Measurements from ENCODE around the gene TRIM4. TPM values are rescaled to one million over a fixed set of nuclear protein-coding genes. Genes with fewer than 3 reads are reported as not detected.
A peak's percentile ranks its signal among the peaks of the same experiment; 100 is the strongest.
"Not testable (repeated sequence)": the region's sequence is repeated elsewhere in the genome, so short reads cannot be mapped to it uniquely, and the experiment has no call there.

TRIM4 gene, protein sequence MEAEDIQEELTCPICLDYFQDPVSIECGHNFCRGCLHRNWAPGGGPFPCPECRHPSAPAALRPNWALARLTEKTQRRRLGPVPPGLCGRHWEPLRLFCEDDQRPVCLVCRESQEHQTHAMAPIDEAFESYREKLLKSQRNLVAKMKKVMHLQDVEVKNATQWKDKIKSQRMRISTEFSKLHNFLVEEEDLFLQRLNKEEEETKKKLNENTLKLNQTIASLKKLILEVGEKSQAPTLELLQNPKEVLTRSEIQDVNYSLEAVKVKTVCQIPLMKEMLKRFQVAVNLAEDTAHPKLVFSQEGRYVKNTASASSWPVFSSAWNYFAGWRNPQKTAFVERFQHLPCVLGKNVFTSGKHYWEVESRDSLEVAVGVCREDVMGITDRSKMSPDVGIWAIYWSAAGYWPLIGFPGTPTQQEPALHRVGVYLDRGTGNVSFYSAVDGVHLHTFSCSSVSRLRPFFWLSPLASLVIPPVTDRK
- 10.4 TPM for polyA plus RNA-seq (2013, experiment 1 of 2)
- 9.4 TPM for polyA plus RNA-seq (2013, experiment 2 of 2)

GRCh38 chr7:99918959-99919813 lies at the start of gene TRIM4:
TSS of gene TRIM4 (minus strand) at chr7:99919530. CDS start at chr7:99919401, 129 bp downstream.
- Histone ChIP-seq H3K4me3 (ENCODE audit: low read length) (peak within 1 kb of the TSS; percentile 91), H3K36me3 (ENCODE audit: insufficient read depth, low read length) (peaks cover 21% of the 10 kb centered on the region), H3K9ac (ENCODE audit: low read depth, low read length) (peak within 1 kb of the TSS; percentile 86), H3K27me3 (ENCODE audit: insufficient read depth, low read length) (no peaks in the 10 kb centered on the region), H3K9me3 (ENCODE audit: insufficient read depth, low read depth, low read length) (peaks cover 18% of the 10 kb centered on the region; the same call in 1 of the 2 replicates), H3K4me1 (ENCODE audit: insufficient read depth, low read length) (no peaks in the 10 kb centered on the region), H3K27ac (ENCODE audit: low read depth, low read length) (peak within 1 kb of the TSS; percentile 77)
- WGBS: 2% methylated on average over 81 of the region's 81 CpGs

DNA sequence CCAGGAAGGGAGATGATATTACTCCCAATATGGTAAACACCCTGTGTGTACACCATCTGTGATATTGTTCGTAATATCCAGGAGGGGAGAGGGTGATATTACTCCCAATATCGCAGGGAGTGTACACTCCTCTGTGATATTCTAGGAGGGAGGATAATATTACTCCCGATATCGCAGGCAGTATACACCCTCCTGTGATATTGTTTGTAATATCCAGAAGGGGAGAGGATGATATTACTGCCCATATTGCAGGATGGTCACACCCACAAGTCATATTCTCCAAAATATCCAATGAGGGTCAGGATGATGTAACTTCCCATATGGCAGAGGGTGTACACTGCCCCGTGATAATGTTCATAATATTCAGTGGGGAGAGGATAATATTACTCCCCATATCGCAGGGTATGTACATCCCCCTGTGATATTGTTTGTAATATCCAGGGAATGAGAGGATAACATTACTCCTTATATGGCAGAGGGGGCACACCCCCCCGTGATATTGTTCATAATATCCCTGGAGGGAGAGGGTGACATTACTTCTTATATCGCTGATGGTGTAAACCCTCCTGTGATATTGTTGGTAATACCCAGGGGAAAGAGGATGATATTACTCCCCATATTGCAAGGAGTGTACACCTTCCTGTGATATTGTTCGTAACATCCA lies 39.4 kb upstream of the TRIM4 start:
- H3K4me3 ChIP-seq (ENCODE audit: low read length): no peak overlapping the region
- H3K27me3 ChIP-seq (ENCODE audit: insufficient read depth, low read length): peaks cover 26% of the 10 kb centered on the region
- H3K4me1 ChIP-seq (ENCODE audit: insufficient read depth, low read length): no peaks in the 10 kb centered on the region
- H3K36me3 ChIP-seq (ENCODE audit: insufficient read depth, low read length): no peaks in the 10 kb centered on the region
- WGBS: 92% methylated on average over 8 of the region's 9 CpGs
- no peak overlapping the region for H3K27ac ChIP-seq (ENCODE audit: low read depth, low read length)
- H3K9me3 ChIP-seq (ENCODE audit: insufficient read depth, low read depth, low read length): no peaks in the 10 kb centered on the region
- H3K9ac ChIP-seq (ENCODE audit: low read depth, low read length): no peak overlapping the region

- Histone ChIP-seq H3K36me3 (ENCODE audit: insufficient read depth, low read length) (no peaks in the 10 kb centered on the region), H3K9ac (ENCODE audit: low read depth, low read length) (no peak overlapping the region), H3K27me3 (ENCODE audit: insufficient read depth, low read length) (peaks cover 9% of the 10 kb centered on the region; the same call in 1 of the 2 replicates), H3K9me3 (ENCODE audit: insufficient read depth, low read depth, low read length) (peaks cover 9% of the 10 kb centered on the region), H3K4me1 (ENCODE audit: insufficient read depth, low read length) (no peaks in the 10 kb centered on the region), H3K4me3 (ENCODE audit: low read length) (no peak overlapping the region), H3K27ac (ENCODE audit: low read depth, low read length) (no peak overlapping the region)
- 87% methylated on average over 6 of the region's 6 CpGs for WGBS
Observed at GRCh38 chr7:99955247-99955646, 35.9 kb upstream of the TRIM4 start.

GRCh38 chr7:99954643-99955042 lies 35.3 kb upstream of the TRIM4 start:
- 91% methylated on average over 7 of the region's 7 CpGs for WGBS
- H3K27ac ChIP-seq (ENCODE audit: low read depth, low read length); H3K4me3 ChIP-seq (ENCODE audit: low read length); H3K4me1 ChIP-seq (ENCODE audit: insufficient read depth, low read length); H3K36me3 ChIP-seq (ENCODE audit: insufficient read depth, low read length); H3K27me3 ChIP-seq (ENCODE audit: insufficient read depth, low read length); H3K9ac ChIP-seq (ENCODE audit: low read depth, low read length): not testable (repeated sequence)
- peaks cover 14% of the 10 kb centered on the region for H3K9me3 ChIP-seq (ENCODE audit: insufficient read depth, low read depth, low read length)

GRCh38 chr7:99953649-99954048 lies 34.3 kb upstream of the TRIM4 start:
- Histone ChIP-seq H3K9ac (ENCODE audit: low read depth, low read length) (no peak overlapping the region), H3K9me3 (ENCODE audit: insufficient read depth, low read depth, low read length) (peaks cover 14% of the 10 kb centered on the region), H3K4me3 (ENCODE audit: low read length) (no peak overlapping the region), H3K27ac (ENCODE audit: low read depth, low read length) (no peak overlapping the region), H3K36me3 (ENCODE audit: insufficient read depth, low read length) (no peaks in the 10 kb centered on the region), H3K27me3 (ENCODE audit: insufficient read depth, low read length) (peaks cover 4% of the 10 kb centered on the region; the same call in 1 of the 2 replicates), H3K4me1 (ENCODE audit: insufficient read depth, low read length) (no peaks in the 10 kb centered on the region)
- WGBS: 91% methylated on average over 3 of the region's 3 CpGs

GRCh38 chr7:99952649-99953048 lies 33.3 kb upstream of the TRIM4 start:
- not testable (repeated sequence) for H3K9ac ChIP-seq (ENCODE audit: low read depth, low read length); H3K27ac ChIP-seq (ENCODE audit: low read depth, low read length); H3K27me3 ChIP-seq (ENCODE audit: insufficient read depth, low read length); H3K4me3 ChIP-seq (ENCODE audit: low read length); H3K4me1 ChIP-seq (ENCODE audit: insufficient read depth, low read length); H3K36me3 ChIP-seq (ENCODE audit: insufficient read depth, low read length)
- WGBS: 83% methylated on average over 1 of the region's 4 CpGs
- peaks cover 14% of the 10 kb centered on the region for H3K9me3 ChIP-seq (ENCODE audit: insufficient read depth, low read depth, low read length)

DNA sequence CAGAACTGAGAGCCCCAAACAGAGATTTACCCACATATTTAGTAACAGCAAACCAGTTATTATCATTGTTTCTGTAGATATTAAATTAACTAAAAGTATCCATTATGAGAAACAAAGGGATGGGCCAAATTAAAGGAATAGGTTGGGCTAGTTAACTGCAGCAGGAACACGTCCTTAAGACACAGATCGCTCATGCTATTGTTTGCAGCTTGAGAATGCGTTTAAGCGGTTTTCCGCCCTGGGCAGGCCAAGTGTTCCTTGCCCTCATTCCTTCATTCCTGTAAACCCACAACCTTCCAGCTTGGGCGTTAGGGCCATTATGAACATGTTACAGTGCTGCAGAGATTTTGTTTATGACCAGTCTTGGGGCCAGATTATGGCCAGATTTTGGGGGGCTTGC lies 31.5 kb upstream of the TRIM4 start:
- H3K4me3 ChIP-seq (ENCODE audit: low read length); H3K36me3 ChIP-seq (ENCODE audit: insufficient read depth, low read length); H3K27ac ChIP-seq (ENCODE audit: low read depth, low read length); H3K4me1 ChIP-seq (ENCODE audit: insufficient read depth, low read length); H3K9ac ChIP-seq (ENCODE audit: low read depth, low read length); H3K27me3 ChIP-seq (ENCODE audit: insufficient read depth, low read length): not testable (repeated sequence)
- peaks cover 14% of the 10 kb centered on the region for H3K9me3 ChIP-seq (ENCODE audit: insufficient read depth, low read depth, low read length)
- 93% methylated on average over 6 of the region's 6 CpGs for WGBS

DNA sequence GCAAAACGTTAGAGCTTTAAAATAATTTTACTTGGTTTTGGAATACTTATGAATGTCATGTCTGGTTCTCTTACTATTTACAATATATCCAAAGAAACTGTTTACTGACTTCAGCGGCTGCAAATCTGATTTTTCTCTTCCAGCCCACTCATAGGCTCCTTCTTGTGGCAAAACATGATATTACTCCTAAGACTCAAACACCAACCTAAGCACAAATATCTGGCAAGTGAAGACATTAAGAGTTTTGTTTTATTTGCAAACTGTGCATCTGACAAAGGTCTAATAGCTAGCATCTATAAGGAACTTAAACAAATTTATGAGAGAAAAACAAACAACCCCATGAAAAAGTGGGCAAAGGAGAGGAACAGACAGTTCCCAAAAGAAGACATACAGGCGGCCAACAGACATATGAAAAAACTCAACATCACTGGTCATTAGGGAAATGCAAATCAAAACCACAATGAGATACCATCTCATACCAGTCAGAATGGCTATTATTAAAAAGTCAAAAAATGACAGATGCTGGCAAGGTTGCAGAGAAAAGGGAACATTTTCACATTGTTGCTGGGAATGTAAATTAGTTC lies 30.4 kb upstream of the TRIM4 start:
- WGBS: 81% methylated on average over 3 of the region's 3 CpGs
- Histone ChIP-seq H3K9me3 (ENCODE audit: insufficient read depth, low read depth, low read length) (peaks cover 14% of the 10 kb centered on the region), H3K27me3 (ENCODE audit: insufficient read depth, low read length) (no peaks in the 10 kb centered on the region), H3K4me3 (ENCODE audit: low read length) (no peak overlapping the region), H3K36me3 (ENCODE audit: insufficient read depth, low read length) (no peaks in the 10 kb centered on the region), H3K4me1 (ENCODE audit: insufficient read depth, low read length) (peaks cover 5% of the 10 kb centered on the region), H3K9ac (ENCODE audit: low read depth, low read length) (no peak overlapping the region), H3K27ac (ENCODE audit: low read depth, low read length) (no peak overlapping the region)

DNA sequence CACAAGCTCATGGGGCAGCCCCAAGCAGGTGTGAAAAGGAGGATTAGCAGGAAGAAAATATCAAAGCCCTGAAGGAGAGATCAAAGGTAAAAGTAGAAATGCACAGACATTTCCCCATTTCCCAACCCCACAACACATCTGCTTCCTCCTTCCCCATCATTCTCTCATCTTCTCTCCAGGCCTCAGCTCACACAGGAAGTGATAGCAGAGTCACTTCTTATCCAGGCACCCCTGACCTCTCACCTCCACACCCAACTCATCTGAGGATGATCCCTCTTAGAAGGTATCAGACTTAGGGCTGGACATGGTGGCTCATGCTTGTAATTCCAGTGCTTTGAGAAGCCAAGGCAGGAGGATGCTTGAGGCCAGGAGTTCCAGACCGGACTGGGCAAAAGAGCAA lies 28.3 kb upstream of the TRIM4 start:
- Histone ChIP-seq H3K9ac (ENCODE audit: low read depth, low read length) (no peak overlapping the region), H3K36me3 (ENCODE audit: insufficient read depth, low read length) (no peaks in the 10 kb centered on the region), H3K27ac (ENCODE audit: low read depth, low read length) (no peak overlapping the region), H3K27me3 (ENCODE audit: insufficient read depth, low read length) (no peaks in the 10 kb centered on the region), H3K9me3 (ENCODE audit: insufficient read depth, low read depth, low read length) (peaks cover 14% of the 10 kb centered on the region), H3K4me3 (ENCODE audit: low read length) (no peak overlapping the region), H3K4me1 (ENCODE audit: insufficient read depth, low read length) (peaks cover 23% of the 10 kb centered on the region)
- WGBS: 90% methylated on average over 1 of the region's 1 CpG

DNA sequence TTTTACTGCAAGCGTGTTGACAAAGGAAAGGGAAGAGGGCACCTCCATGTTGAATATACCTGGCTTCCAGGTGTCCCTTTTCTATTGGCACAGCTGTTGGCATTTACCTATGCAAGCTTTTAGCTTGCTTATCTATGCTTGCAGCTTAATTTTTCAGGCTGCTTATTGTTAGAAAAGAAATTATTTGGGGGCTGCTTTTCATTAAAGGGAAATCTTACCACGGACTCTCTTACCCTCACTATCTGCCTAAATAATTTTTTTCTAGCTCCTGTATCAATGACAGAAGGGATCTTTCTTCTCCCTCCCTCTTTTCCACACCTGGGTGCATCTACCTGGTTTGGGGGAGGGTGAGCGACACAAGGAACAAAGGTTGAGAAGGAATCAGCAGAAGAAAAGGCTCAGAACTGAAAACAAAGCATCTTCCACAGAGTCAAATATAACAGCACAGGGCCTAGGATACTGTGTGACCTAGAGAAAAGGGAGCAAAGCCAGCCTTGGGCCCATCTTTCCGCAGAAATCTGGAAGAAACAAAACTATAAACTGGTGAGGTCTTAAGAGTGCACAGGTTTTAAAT lies 25.3 kb upstream of the TRIM4 start:
- no peak overlapping the region for H3K4me3 ChIP-seq (ENCODE audit: low read length)

More for the DNA sequence above, 25.3 kb upstream of the TRIM4 start:
- Histone ChIP-seq H3K36me3 (ENCODE audit: insufficient read depth, low read length) (no peaks in the 10 kb centered on the region), H3K9me3 (ENCODE audit: insufficient read depth, low read depth, low read length) (peaks cover 7% of the 10 kb centered on the region), H3K27ac (ENCODE audit: low read depth, low read length) (peak overlapping the region; percentile 92), H3K9ac (ENCODE audit: low read depth, low read length) (peak overlapping the region; percentile 73), H3K27me3 (ENCODE audit: insufficient read depth, low read length) (no peaks in the 10 kb centered on the region), H3K4me1 (ENCODE audit: insufficient read depth, low read length) (peaks cover 24% of the 10 kb centered on the region)
- WGBS: 63% methylated on average over 4 of the region's 4 CpGs
